ENCODE data around the gene MCAM.
A peak's percentile ranks its signal among the peaks of the same experiment; 100 is the strongest.

Gene MCAM

DNA sequence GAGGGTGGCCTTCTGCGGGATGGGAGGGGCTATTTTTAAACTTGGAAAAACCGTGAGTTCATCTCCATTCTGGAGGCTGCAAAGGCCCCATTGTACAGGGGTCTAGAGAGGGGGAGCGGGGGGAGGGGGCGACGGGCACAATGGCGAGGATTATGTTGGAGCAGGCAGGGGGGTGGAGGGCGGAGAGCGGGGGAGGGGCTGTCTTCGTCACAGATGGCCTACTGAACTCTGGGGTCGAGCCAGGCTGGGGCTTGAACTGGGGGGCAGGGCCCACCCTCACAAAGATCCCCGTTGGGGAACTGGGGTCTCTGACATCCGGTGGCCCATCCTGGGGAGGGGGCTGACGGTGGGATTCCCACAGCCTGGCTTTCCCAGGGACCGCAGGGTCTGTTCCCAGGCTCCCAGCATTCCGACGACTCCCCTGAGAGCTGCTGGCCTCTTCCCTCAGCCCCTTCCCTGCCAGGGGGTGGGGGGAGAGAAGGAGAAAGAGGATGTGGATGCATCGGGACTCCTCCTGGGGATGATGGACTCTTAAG, 3.4 kb upstream of the MCAM start:
- Histone ChIP-seq H3K9me3 (ENCODE audit: severe bottlenecking) (no peaks in the 10 kb centered on the region), H3K36me3 (no peaks in the 10 kb centered on the region), H3K27me3 (ENCODE audit: insufficient read depth, low read depth, severe bottlenecking) (peaks cover 13% of the 10 kb centered on the region), H3K27ac (no peak overlapping the region; the same call in 1 of the 2 replicates), H3K4me3 (ENCODE audit: low read depth, low read length) (no peak overlapping the region)
- DNase-seq: no peak
- TF ChIP-seq, protein P1, sequence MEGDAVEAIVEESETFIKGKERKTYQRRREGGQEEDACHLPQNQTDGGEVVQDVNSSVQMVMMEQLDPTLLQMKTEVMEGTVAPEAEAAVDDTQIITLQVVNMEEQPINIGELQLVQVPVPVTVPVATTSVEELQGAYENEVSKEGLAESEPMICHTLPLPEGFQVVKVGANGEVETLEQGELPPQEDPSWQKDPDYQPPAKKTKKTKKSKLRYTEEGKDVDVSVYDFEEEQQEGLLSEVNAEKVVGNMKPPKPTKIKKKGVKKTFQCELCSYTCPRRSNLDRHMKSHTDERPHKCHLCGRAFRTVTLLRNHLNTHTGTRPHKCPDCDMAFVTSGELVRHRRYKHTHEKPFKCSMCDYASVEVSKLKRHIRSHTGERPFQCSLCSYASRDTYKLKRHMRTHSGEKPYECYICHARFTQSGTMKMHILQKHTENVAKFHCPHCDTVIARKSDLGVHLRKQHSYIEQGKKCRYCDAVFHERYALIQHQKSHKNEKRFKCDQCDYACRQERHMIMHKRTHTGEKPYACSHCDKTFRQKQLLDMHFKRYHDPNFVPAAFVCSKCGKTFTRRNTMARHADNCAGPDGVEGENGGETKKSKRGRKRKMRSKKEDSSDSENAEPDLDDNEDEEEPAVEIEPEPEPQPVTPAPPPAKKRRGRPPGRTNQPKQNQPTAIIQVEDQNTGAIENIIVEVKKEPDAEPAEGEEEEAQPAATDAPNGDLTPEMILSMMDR (IDR thresholded peaks at IDR 0.05; ENCODE audit: low read depth, low read length): no peak

DNA sequence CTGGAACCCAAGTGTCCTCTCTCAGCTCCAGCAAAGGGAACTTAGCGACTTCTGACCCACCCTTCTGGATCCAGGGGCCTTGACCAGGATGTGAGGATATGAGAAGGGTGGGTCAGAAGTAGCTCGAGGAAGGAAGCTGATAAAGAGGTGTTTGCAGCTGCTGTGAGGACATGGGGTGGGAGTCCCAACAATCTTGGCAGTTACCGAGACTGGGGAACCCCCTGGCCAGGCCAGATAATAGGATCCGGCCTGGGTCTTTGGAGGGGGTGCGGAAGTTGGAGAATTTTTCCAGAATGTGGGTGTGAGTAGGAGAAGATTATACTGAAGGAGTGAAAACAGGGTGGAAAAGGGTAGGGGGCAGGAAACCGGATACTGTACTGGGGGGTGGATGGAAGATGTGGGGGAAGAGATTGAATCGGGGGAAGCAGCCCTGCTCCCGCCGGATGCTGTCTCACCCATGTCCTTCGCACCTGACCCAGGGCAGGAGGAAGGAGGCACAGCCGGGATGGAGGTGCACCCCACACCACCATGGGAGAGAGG, 2.8 kb upstream of the MCAM start:
- H3K4me3 ChIP-seq (ENCODE audit: low read depth, low read length): no peak overlapping the region
- TF ChIP-seq, protein P1 (IDR thresholded peaks at IDR 0.05; ENCODE audit: low read depth, low read length): no peak
- H3K27ac ChIP-seq: no peak overlapping the region
- peaks cover 13% of the 10 kb centered on the region for H3K27me3 ChIP-seq (ENCODE audit: insufficient read depth, low read depth, severe bottlenecking)
- H3K36me3 ChIP-seq: no peaks in the 10 kb centered on the region
- DNase-seq: no peak
- H3K9me3 ChIP-seq (ENCODE audit: severe bottlenecking): no peaks in the 10 kb centered on the region

DNA sequence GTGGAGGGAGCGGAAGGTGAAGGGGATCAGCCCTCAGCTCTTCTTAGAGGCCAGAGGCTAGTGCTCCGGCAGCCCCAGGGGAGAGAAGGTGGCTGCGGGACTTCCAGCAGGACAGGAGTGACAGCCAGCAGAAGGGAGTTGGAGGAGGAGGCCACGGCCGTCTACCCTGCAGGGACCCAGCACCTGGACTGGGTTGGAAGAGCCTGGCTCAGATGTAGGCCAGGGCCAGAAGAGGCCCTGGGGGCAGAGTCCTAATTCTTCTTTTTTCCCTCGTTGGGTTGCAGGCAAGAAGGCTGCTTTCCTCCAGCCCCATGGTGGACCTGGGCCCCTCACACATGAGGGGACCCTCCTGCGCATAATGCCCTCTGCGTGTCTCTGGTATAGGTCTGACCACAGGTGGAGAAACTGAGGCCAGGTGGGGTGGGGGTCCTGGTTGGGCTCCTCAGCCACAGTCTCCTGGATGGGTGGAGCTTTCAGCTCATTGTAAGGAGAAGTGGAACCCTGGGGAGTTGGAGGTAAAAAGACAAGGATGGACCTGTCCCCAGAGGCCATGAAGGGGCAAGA, 2.3 kb upstream of the MCAM start:
- Histone ChIP-seq H3K27ac (no peak overlapping the region; the same call in 1 of the 2 replicates), H3K27me3 (ENCODE audit: insufficient read depth, low read depth, severe bottlenecking) (peaks cover 13% of the 10 kb centered on the region), H3K4me3 (ENCODE audit: low read depth, low read length) (no peak overlapping the region), H3K36me3 (no peaks in the 10 kb centered on the region), H3K9me3 (ENCODE audit: severe bottlenecking) (no peaks in the 10 kb centered on the region)
- TF ChIP-seq, protein P1 (IDR thresholded peaks at IDR 0.05; ENCODE audit: low read depth, low read length): no peak
- no peak for DNase-seq

DNA sequence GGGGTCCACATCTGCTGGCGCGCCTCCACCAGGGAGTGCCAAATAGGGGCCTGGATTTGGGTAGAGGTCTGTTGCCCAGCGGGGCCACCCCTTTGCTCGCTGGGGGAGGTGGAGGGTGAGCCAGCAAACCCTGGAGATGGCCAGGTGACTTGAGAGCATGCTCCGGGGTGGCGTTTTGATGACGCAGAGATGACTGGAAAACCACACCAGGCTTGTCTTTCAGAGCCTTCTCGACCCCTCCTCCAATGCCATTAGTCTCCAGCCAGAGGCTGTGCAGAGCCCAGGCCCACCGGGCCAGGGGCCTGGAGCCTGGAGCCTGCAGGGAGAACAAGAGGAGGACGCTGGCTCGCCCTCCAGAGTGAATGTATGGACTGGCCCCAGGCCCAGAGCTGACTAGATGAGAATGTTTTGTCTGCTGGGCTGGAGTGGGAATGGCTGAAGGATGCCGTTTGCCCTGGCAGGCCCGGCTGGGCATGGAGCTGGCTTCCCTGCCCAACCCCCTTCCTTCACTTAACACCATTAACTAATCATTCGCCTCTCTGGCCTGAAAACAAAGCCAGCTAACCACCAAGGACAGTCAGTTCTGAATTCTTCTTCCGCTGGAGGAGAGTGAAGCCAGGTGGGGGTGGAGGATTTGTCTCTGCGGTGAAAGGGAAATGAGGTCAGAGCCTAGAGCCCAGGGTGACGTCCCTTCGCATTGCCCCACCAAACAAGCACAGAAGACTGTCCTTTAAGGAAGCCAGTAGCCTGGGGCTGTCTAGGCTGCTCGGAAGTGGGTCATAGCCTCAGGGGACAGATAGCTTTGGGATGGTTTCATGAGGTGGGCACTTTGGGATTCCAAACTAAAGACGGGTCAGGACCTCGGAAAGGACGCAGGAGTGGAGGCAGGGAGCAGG, 1.6 kb upstream of the MCAM start:
- no peak overlapping the region for H3K4me3 ChIP-seq (ENCODE audit: low read depth, low read length)
- TF ChIP-seq, protein P1 (IDR thresholded peaks at IDR 0.05; ENCODE audit: low read depth, low read length): no peak
- H3K27ac ChIP-seq: no peak overlapping the region; the same call in 1 of the 2 replicates
- no peaks in the 10 kb centered on the region for H3K9me3 ChIP-seq (ENCODE audit: severe bottlenecking)
- DNase-seq: no peak
- H3K27me3 ChIP-seq (ENCODE audit: insufficient read depth, low read depth, severe bottlenecking): peaks cover 13% of the 10 kb centered on the region
- H3K36me3 ChIP-seq: no peaks in the 10 kb centered on the region

DNA sequence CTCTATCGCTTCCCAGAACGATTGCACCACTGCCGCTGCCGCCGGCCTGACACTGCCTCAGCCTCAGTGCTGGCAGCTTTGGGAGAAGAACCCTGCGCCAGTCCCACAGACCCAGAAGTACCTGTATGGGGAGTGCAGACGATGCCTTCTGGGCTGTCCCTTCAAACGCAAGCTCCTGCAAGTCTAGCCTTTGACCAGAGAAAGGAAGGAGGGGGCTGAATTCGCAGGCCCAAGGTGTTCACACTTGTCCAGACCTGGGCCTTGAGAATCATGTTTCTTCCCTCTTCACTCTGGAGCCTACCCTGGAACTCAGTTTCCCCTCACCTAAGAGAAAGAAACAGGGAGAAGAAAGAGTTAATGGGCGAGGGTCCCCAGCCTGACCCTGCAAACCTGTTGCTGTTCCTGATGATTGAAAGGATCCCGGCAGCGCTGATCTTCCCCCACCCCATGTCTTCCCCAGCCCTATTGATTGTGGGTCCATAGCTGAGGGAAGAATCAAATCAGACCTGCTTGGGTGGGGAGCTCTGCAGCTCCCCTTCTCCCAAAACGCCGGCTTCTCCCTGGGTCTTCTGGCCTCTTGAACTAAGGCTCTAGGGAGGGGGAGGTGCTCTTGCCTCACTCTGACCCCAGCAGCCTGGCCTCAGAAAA, 786 bp upstream of the MCAM start:
- Histone ChIP-seq H3K4me3 (ENCODE audit: low read depth, low read length) (peak overlapping the region; percentile 32), H3K27me3 (ENCODE audit: insufficient read depth, low read depth, severe bottlenecking) (peaks cover 13% of the 10 kb centered on the region), H3K36me3 (no peaks in the 10 kb centered on the region), H3K9me3 (ENCODE audit: severe bottlenecking) (no peaks in the 10 kb centered on the region), H3K27ac (no peak overlapping the region)
- DNase-seq: no peak
- TF ChIP-seq, protein P1 (IDR thresholded peaks at IDR 0.05; ENCODE audit: low read depth, low read length): no peak

Data from WERI-Rb-1 (cell line).